Right atrium auricular region (tissue), 2 donors: Measurements from ENCODE around the gene ZFR2. TPM values are rescaled to one million over a fixed set of nuclear protein-coding genes. Genes with fewer than 3 reads are reported as not detected.

ENCODE experiments used
- DNase-seq: peaks from one replicate; pipeline ENCODE4 v3.0.0-alpha.2; 2019; ENCODE audit warnings: low spot score
- H3K27ac ChIP-seq, 2 donors: fragments of 200-600 bp; sonication (generic); 1 replicate in 1 of 2; 2 replicates in 1 of 2; pipeline ENCODE4 v1.5.1; 2016 to 2019
- H3K27me3 ChIP-seq, 2 donors: fragments of 200-600 bp; sonication (generic); one replicate each; pipeline versions ENCODE4 v1.5.1 to v1.6.0; 2017 to 2019
- H3K36me3 ChIP-seq: fragments of 200-600 bp; sonication (generic); one replicate; pipeline ENCODE4 v1.5.1; 2016
- H3K4me1 ChIP-seq, 2 donors: fragments of 200-600 bp; sonication (generic); one replicate each; pipeline versions ENCODE4 v1.5.1 to v1.6.0; 2017 to 2019
- H3K4me3 ChIP-seq, 2 donors: fragments of 200-600 bp; sonication (generic); 1 replicate in 1 of 2; 2 replicates in 1 of 2; pipeline ENCODE4 v1.5.1; 2017 to 2019; ENCODE audit warnings: mild to moderate bottlenecking in 1 of 2, moderate library complexity in 1 of 2
- H3K9me3 ChIP-seq, 2 donors: fragments of 200-600 bp; sonication (generic); one replicate each; pipeline ENCODE4 v1.5.1; 2019
- total RNA-seq, 2 donors: library from RNA; depleted of rRNA; stranded (reverse); fragments of >200 nt; gene quantifications; one replicate each; pipeline ENCODE4 v1.1.0, GENCODE V29; 2016
- TF ChIP-seq, protein P1 (sequence below), 2 donors: fragments of 200-600 bp; sonication (generic); IDR thresholded peaks; one replicate each; pipeline ENCODE4 v1.5.1; 2019; ENCODE audit warnings: antibody characterized with exemption in 2 of 2

The ZFR2 gene
- total RNA-seq, 2 donors from 2014 or later = not detected

DNA sequence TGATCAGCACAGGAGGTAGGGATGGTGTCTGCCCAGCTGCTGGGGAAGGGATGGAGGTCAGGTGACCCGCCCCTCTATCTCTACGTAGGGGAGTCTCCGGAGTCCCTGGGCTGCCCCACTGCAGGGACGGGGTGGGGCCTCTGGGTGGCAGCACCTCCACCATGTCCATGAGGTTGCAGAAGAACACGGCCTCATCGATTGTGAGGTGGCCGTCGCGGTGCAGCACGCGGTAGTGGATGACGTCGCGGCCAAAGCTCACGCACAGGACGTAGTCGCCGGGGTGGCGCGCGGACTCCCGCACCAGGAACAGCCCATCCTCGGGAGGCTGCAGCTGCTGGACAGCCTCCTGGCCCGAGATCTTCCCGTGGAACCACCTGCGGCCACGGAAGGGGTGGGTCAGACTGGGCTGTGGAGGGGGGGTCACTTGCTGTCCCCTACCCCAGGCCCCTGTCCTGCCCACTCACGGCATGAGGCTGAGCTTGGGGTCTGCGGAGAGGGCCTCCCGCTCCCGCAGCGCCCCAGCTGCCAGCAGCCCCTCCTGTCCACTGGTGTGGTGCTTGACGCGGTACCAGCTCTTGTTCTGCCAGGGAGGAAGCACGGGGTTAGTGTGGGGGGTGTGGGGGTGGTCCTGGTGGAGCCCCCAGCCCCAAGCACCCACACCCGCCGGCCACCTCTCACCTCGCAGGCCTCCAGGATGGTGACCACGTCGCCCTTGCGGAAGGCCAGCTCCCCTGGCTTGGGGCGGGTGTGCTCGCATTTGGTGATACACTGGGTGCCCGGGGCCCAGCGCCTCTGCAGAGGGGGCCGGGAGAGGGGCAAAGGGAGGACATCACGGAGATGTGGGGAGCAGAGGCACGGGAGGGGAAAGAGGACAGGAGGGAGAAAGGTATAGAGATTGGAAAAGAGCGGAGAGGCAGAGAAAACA is 84.9 kb downstream of the ZFR2 start:
- Histone ChIP-seq H3K27me3 (peaks cover 0 to 7% of the 10 kb centered on the region in 2 donors), H3K9me3 (peaks cover 17 to 26% of the 10 kb centered on the region in 2 donors), H3K4me3 (no peak overlapping the region), H3K27ac (no peak overlapping the region), H3K36me3 (no peaks in the 10 kb centered on the region), H3K4me1 (peaks cover 0 to 9% of the 10 kb centered on the region in 2 donors)
- no peak for DNase-seq
- TF ChIP-seq, protein P1, sequence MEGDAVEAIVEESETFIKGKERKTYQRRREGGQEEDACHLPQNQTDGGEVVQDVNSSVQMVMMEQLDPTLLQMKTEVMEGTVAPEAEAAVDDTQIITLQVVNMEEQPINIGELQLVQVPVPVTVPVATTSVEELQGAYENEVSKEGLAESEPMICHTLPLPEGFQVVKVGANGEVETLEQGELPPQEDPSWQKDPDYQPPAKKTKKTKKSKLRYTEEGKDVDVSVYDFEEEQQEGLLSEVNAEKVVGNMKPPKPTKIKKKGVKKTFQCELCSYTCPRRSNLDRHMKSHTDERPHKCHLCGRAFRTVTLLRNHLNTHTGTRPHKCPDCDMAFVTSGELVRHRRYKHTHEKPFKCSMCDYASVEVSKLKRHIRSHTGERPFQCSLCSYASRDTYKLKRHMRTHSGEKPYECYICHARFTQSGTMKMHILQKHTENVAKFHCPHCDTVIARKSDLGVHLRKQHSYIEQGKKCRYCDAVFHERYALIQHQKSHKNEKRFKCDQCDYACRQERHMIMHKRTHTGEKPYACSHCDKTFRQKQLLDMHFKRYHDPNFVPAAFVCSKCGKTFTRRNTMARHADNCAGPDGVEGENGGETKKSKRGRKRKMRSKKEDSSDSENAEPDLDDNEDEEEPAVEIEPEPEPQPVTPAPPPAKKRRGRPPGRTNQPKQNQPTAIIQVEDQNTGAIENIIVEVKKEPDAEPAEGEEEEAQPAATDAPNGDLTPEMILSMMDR (IDR thresholded peaks at IDR 0.05) = peak in 1 of 2 donors; percentile 30

DNA sequence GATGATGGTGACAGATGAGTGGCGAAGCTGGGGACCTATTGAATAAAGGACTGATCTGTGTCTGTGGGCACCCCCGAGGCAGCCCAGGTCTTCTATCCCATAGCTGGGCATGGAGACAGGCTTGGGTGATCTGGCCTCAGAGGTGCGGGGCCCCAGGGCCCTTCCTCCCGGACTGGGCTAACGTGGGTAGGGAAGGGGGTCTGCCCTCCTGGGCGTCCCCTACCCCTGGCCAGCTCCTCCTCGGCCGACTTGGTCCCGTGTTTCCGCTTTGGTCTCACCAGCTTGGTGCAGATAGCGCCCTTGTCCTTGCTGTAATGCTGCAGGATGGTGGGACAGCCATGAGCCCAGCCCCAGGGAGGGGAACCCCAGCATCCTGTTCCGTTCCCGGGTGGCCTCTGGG is 85.9 kb downstream of the ZFR2 start:
- no peak for DNase-seq
- Histone ChIP-seq H3K36me3 (no peaks in the 10 kb centered on the region), H3K27me3 (peaks cover 0 to 7% of the 10 kb centered on the region in 2 donors), H3K4me1 (peaks cover 0 to 9% of the 10 kb centered on the region in 2 donors), H3K9me3 (peaks cover 17 to 26% of the 10 kb centered on the region in 2 donors), H3K4me3 (no peak overlapping the region), H3K27ac (no peak overlapping the region)
- TF ChIP-seq, protein P1 (IDR thresholded peaks at IDR 0.05) = no peak

DNA sequence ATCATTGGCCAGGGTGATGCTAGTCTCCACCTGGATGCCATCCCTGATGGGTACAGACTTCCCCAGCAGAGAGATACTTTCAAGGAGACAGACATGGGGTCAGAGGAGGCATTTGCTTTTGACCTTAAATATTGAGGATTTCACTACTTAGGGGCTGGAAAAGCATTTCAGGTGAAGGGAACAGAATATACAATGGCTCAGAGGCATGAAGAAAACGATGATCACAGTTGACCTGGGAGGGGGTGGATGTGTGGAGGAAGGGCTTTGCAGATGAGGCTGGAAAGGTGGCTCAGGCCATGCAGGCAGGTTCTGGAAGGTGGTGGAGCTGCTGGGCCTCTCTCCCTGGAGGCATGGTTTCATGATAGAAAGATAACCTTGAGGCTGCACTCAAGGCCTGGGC is 86.5 kb downstream of the ZFR2 start:
- TF ChIP-seq, protein P1 (IDR thresholded peaks at IDR 0.05) = no peak
- H3K27me3 ChIP-seq = peaks cover 0 to 7% of the 10 kb centered on the region in 2 donors
- H3K4me1 ChIP-seq = peaks cover 0 to 9% of the 10 kb centered on the region in 2 donors
- no peak overlapping the region for H3K27ac ChIP-seq
- H3K9me3 ChIP-seq = peaks cover 17 to 26% of the 10 kb centered on the region in 2 donors
- H3K36me3 ChIP-seq = no peaks in the 10 kb centered on the region
- DNase-seq = no peak
- no peak overlapping the region for H3K4me3 ChIP-seq

DNA sequence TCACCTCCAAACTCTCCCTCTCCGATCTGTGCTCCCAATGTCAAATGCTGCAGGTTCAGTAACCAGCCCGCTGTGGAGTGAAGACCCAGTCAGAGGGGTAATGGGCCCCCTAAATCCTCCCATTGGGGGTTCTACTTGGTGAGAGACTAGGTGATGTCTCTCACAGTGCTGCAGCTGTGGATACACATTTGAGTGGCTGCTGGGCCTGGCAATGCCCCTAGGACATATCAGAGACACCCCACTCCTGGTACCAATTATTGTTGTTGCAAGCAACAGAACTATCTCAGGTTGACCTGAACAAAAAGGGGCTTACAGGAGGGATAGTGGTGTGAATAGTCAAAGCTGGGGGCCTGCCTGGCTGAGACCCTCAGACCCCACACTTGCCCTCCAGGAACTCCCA is 87.2 kb downstream of the ZFR2 start:
- Histone ChIP-seq H3K4me1 (peaks cover 0 to 9% of the 10 kb centered on the region in 2 donors), H3K4me3 (no peak overlapping the region), H3K9me3 (peaks cover 17 to 26% of the 10 kb centered on the region in 2 donors), H3K36me3 (no peaks in the 10 kb centered on the region), H3K27ac (no peak overlapping the region), H3K27me3 (peaks cover 0 to 7% of the 10 kb centered on the region in 2 donors)
- TF ChIP-seq, protein P1 (IDR thresholded peaks at IDR 0.05) = no peak
- DNase-seq = no peak

DNA sequence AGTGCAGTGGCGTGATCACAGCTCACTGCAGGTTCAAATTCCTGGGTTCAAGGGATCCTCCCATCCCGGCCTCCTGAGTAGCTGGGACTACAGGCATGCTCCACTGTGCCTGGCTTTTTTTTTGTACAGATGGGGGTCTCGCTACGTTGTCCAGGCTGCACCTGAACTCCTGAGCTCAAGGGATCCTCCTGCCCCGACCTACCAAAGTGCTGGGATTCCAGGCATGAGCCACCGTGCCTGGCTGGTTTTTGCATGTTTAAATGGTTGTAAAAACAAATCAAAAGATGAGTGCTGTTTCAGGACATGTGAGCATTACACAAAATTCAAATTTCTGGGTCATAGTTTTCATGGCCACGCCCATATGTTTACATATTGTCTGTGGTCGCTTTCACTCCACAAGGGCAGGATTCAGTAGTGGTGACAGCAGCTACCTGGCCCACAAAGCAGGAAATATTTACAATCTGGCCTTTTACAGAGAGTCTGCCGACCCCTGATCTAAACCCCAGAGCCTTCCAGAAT is 88.0 kb downstream of the ZFR2 start:
- Histone ChIP-seq H3K36me3 (no peaks in the 10 kb centered on the region), H3K4me3 (no peak overlapping the region), H3K27ac (no peak overlapping the region), H3K27me3 (peaks cover 0 to 7% of the 10 kb centered on the region in 2 donors), H3K9me3 (peaks cover 17 to 26% of the 10 kb centered on the region in 2 donors), H3K4me1 (peaks cover 0 to 7% of the 10 kb centered on the region in 2 donors)
- TF ChIP-seq, protein P1 (IDR thresholded peaks at IDR 0.05) = no peak
- no peak for DNase-seq
